ENCODE measurements around the gene ARHGAP22.

The ARHGAP22 gene

DNA sequence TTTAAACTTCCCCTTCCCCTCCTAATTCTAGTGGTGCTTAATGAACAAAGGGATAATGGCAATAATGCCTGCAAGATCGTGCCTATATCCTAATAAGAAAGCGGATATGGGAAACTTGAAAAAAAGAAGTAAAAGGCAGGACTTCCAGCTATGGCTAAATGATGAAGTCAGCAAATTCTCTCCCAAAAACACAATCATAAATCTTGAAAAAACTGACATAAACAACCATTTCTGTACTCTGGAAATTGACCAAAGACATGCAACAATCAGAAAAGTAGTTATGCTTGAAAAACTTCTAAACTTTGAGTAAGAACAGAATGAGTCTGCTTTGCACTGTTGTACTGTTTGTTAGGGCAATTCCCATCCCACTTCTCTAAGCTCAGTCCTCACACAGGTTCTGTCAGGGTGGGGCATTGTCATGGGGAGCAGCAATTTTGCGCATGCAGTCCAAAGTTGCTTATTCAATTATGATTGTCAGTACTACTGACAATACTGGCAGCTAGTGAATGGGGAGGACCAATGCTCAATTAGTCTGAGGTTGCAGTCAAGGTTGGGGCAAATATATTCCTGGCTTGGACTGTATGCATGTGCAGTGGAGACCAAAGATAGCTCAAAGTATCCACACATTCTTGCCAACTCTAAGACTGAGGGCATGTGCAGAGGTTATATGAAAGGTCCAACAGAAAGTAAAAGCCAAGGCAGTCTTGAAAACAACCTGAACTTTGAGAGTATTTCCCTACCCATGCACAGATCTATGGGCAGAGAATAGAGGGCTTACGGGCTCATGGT lies 34.1 kb upstream of the ARHGAP22 start:
- Histone ChIP-seq H3K9ac (ENCODE audit: low read depth, low read length) (no peak overlapping the region), H3K4me1 (ENCODE audit: insufficient read depth, low read length) (no peaks in the 10 kb centered on the region), H3K36me3 (ENCODE audit: insufficient read depth, low read length) (no peaks in the 10 kb centered on the region), H3K9me3 (ENCODE audit: control insufficient read depth, insufficient read depth, low read length) (peaks cover 4% of the 10 kb centered on the region; the same call in 1 of the 2 replicates)

DNA sequence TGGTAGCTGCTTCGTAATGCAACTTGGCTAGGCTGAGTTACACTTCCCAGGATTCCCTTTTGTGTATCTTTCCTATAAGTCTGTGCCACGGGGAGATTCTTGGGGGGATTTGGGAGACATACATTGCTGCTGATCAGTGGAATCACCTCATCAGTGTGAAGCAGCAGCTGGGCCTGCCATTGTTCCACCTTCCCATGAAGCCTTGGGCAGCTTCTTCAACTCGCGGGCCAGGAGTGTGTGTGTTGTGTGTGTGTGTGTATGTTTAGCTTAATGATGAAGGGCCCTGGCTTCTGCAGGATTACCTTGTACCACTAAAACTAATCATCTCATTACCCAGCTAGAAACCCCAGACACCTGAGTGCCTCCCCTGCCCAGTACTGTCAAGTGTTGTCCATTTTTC lies 33.3 kb upstream of the ARHGAP22 start:
- no peaks in the 10 kb centered on the region for H3K36me3 ChIP-seq (ENCODE audit: insufficient read depth, low read length)
- peaks cover 4% of the 10 kb centered on the region; the same call in 1 of the 2 replicates for H3K9me3 ChIP-seq (ENCODE audit: control insufficient read depth, insufficient read depth, low read length)
- no peak overlapping the region for H3K9ac ChIP-seq (ENCODE audit: low read depth, low read length)
- no peaks in the 10 kb centered on the region for H3K4me1 ChIP-seq (ENCODE audit: insufficient read depth, low read length)

DNA sequence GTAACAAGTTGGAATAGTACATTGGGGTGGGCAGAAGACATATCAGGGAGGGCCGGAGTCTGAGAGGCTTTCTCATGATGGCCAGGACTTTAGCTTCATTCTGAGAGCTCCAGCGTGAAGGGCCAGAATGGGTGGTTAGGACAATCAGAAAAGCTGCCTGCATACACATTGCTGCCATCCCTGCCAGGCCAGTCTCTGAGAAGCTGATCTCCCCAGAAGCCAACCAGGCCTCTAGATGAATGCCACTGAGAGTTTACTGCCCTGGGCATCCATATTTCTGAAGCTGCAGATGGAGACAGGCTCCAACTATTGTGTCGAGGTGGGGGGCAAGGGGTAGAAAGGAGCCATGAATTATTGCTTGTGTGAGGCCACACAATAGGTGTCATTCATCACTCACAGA lies 32.0 kb upstream of the ARHGAP22 start:
- Histone ChIP-seq H3K9ac (ENCODE audit: low read depth, low read length) (no peak overlapping the region), H3K9me3 (ENCODE audit: control insufficient read depth, insufficient read depth, low read length) (peaks cover 4% of the 10 kb centered on the region; the same call in 1 of the 2 replicates), H3K36me3 (ENCODE audit: insufficient read depth, low read length) (no peaks in the 10 kb centered on the region), H3K4me1 (ENCODE audit: insufficient read depth, low read length) (no peaks in the 10 kb centered on the region)

DNA sequence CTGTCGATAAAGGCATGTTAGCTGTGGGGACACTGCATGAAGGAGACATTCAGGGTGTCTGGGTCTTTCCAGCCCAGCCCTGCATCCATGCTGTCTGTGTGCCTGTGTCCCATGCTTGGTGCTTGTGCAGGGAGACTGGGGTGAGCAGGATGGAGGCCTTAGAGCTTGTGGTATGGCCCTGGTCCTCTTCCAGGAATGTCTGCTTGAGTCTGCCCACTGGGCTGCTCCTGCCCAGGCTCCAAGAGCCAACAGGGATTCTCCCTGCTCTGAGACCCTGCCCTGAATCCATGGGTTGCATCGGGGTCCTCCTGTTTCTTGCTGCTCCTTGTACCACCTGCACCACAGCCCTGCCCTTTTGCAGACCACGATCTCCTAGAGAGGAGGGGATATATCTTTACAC lies 31.4 kb upstream of the ARHGAP22 start:
- H3K9me3 ChIP-seq (ENCODE audit: control insufficient read depth, insufficient read depth, low read length): peaks cover 4% of the 10 kb centered on the region; the same call in 1 of the 2 replicates
- H3K36me3 ChIP-seq (ENCODE audit: insufficient read depth, low read length): no peaks in the 10 kb centered on the region
- no peaks in the 10 kb centered on the region for H3K4me1 ChIP-seq (ENCODE audit: insufficient read depth, low read length)
- no peak overlapping the region for H3K9ac ChIP-seq (ENCODE audit: low read depth, low read length)

DNA sequence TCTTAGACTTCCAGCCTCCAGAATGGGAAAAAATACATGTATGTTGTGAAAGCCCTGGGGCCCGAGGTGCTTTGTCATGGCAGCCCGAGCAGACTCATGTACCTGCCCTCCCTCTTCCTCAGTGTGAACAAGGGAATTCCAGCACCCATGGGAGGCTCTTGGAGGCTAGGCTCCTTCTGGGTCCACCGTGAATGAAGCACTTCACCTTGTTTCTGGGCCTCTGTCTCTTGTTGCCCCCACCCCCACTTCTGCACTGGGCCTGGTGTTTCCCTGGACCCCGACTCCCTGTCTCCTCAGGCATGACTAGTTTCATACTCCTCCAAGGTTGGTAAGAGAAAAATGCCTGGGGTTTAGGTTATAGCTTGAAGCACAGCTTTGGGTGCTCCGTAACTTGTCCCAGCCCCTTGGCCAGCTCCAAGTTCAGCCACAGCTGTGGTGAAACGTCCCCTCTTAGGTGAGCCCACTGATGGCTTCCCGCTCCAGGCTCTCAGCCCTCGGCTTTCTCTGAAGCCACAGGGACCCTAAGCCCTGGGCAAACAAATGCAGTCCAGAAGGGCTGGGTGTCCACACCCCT lies 30.2 kb upstream of the ARHGAP22 start:
- H3K9me3 ChIP-seq (ENCODE audit: control insufficient read depth, insufficient read depth, low read length): no peaks in the 10 kb centered on the region
- H3K36me3 ChIP-seq (ENCODE audit: insufficient read depth, low read length): no peaks in the 10 kb centered on the region
- no peak overlapping the region for H3K9ac ChIP-seq (ENCODE audit: low read depth, low read length)
- H3K4me1 ChIP-seq (ENCODE audit: insufficient read depth, low read length): no peaks in the 10 kb centered on the region

DNA sequence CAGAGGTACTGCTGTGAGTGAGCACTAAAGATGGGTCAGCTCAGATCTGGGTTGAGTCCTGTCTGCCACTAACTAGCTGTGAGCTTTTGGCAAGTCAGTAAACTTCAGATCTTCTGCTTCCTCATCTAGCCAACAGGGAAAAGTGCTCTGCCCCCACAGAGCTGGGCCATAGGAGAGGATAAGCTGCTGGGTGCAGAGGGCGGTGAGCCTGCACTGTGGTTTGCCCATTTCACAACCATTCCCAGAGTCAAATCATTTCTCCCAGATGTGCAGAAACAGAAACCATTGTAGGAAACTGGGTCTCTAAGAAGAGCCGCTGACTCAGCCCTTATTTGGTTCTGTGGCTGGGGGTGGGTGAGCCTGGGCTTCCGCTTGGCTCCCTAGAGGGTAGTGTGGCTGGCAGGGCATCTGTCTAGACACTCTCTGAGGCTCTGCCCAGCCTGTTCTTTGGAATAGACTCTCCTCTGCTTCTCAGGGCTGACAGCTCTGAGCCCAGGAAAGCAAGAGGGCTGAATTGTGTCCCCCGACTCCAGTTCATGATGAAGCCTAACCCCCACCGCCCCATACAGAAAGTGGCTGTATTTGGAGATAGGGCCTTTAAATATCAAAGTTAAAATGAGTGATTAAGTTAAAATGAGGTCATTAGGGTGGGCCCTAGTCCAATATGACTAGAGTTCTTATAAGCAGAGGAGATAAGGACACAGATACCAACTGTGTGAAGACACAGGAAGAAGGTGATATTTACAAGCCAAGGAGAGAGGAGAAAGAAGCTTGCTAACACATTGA lies 29.5 kb upstream of the ARHGAP22 start:
- no peak overlapping the region for H3K9ac ChIP-seq (ENCODE audit: low read depth, low read length)
- H3K4me1 ChIP-seq (ENCODE audit: insufficient read depth, low read length): no peaks in the 10 kb centered on the region
- no peaks in the 10 kb centered on the region for H3K9me3 ChIP-seq (ENCODE audit: control insufficient read depth, insufficient read depth, low read length)
- no peaks in the 10 kb centered on the region for H3K36me3 ChIP-seq (ENCODE audit: insufficient read depth, low read length)

DNA sequence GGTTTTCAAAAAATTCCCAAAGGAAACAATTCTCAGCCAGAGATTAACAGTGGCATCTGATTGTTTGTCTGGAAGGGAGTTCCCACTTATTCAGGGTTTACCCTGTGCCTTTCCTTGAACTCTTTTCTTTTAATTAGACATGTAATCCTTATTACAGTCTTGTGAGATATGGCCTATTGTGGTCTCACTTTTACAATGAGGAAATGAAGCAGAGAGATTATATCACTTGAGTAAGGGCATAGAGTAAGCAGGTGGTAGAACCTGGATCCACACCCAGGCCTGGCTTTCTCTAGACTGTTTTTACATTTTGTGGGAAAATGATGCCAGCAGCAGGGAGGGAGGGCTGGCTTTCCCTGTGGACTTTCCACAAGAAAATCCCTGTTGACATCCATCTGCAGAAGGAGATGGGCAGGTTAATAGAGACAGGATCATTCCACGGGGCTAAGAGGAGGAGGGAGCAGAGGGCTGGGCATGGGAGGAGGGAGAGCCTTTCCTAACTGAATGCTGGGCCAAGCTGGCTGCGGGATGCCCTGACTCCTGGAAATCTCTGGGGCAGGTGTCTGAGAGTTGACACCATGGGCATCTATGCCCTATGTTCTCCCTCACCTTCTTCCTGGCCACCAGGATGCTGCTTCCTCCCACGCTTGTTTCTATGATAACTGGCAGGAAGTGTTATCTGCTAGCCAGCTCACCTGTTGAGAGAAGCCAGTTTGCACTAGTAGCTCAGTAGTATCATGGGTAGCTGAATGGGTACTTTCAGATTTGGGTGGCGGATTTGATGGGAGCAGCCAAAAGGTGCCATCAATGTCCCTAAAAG lies 28.7 kb upstream of the ARHGAP22 start:
- Histone ChIP-seq H3K36me3 (ENCODE audit: insufficient read depth, low read length) (no peaks in the 10 kb centered on the region), H3K9ac (ENCODE audit: low read depth, low read length) (no peak overlapping the region), H3K4me1 (ENCODE audit: insufficient read depth, low read length) (no peaks in the 10 kb centered on the region), H3K9me3 (ENCODE audit: control insufficient read depth, insufficient read depth, low read length) (no peaks in the 10 kb centered on the region)

DNA sequence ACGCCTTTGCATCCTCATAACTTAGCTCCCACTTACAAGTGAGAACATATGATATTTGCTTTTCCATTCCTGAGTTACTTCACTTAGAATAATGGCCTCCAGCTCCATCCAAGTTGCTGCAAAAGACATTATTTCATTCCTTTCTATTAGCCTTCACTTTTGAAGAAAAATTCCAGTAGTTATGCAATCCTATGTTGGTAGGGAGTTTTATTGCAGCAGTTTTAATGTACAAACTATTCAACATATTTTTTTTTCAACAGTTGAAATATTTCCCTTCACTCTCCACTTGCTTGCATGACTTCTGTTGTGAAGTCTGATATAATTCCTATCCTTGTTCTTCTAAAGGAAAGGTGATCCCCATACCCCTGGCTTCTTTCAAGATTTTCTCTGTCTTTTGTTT lies 27.3 kb upstream of the ARHGAP22 start:
- H3K9ac ChIP-seq (ENCODE audit: low read depth, low read length): no peak overlapping the region
- no peaks in the 10 kb centered on the region for H3K4me1 ChIP-seq (ENCODE audit: insufficient read depth, low read length)
- H3K36me3 ChIP-seq (ENCODE audit: insufficient read depth, low read length): no peaks in the 10 kb centered on the region
- no peaks in the 10 kb centered on the region for H3K9me3 ChIP-seq (ENCODE audit: control insufficient read depth, insufficient read depth, low read length)

DNA sequence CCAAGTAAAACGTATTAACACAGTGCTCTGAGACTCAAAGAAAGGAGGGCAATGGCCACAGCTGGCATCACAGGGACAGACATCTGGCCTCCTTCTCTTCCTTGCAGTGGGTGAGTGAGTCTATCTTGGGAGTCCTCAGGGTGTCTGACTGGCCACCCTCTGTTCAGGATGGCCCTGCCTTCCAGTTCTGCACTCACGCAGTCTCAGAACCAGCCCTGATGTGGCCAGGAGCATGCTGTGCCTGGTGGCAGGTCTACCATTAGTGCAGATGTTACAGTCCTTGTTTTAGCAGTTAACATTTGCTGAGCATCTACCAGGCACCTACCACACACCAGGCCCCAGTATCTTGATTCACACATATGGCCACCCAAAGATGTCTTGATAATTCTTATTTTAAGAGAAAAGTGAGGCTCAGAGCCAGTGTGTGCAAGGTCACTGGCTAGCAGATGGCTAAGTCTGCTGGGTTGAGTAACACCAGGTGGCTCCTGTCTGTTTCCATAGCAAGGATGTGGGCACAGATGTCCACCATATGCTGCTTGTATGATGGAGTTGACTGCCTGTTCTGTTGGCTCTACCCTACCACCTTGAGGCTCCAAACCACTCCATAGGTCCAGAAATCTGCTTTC lies 23.2 kb upstream of the ARHGAP22 start:
- no peaks in the 10 kb centered on the region for H3K9me3 ChIP-seq (ENCODE audit: control insufficient read depth, insufficient read depth, low read length)

DNA sequence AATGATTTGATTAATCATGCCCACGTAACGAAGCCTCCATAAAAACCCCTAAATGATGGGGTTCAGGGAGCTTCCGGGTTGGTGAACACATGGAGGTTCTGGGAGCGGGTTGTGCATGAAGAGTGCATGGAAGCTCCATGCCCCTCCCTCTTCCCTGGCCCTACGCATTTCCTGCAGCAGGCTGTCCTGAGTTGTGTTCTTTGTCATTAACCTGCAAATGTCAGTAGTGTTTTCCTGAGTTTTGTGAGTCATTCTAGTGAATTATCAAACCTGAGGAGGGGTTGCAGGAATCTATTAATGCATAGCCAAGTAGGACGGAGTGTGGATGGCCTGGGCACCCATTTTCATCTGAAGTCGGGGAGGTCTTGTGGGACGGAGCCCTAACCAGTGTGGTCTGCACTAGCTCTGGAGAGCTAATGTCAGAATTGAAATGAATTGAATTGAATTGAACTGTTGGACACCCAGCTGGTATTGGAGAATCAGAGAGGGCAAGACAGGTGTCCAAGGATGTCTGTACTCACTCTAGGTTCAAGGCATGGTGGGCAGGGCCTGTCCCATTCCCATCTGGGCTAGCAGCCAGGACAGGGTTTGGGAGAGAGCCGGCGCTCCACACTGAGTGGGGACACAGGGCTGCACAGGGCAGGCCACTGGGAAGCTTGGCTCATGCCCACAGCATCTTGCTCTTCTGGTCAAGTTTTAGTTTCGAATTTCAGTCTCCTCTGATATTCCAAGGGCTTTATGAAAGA lies 22.3 kb upstream of the ARHGAP22 start:
- Histone ChIP-seq H3K4me1 (ENCODE audit: insufficient read depth, low read length) (no peaks in the 10 kb centered on the region), H3K36me3 (ENCODE audit: insufficient read depth, low read length) (no peaks in the 10 kb centered on the region), H3K9ac (ENCODE audit: low read depth, low read length) (no peak overlapping the region), H3K9me3 (ENCODE audit: control insufficient read depth, insufficient read depth, low read length) (no peaks in the 10 kb centered on the region)

More for the DNA sequence above, 23.2 kb upstream of the ARHGAP22 start:
- Histone ChIP-seq H3K4me1 (ENCODE audit: insufficient read depth, low read length) (no peaks in the 10 kb centered on the region), H3K36me3 (ENCODE audit: insufficient read depth, low read length) (no peaks in the 10 kb centered on the region), H3K9ac (ENCODE audit: low read depth, low read length) (no peak overlapping the region)

DNA sequence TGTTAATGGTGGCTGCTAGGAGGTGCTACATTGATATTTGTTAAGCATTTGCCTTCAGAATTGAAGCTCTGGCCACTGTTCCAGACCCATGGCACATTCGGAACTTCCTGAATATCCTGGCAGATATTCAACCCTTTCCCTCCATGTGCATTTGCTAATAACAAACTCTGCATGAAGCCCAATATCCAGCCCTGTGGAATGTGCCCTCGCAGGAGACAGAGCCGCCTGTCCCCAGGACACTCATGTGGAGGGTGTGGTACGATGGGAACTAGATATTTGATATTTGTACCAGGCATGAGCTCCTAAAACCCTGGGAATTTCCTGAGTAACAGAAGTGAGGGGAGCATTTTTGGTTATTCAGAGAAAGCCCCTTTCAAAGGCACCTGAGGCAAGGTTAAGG lies 21.6 kb upstream of the ARHGAP22 start:
- Histone ChIP-seq H3K4me1 (ENCODE audit: insufficient read depth, low read length) (no peaks in the 10 kb centered on the region), H3K9ac (ENCODE audit: low read depth, low read length) (no peak overlapping the region), H3K36me3 (ENCODE audit: insufficient read depth, low read length) (no peaks in the 10 kb centered on the region), H3K9me3 (ENCODE audit: control insufficient read depth, insufficient read depth, low read length) (no peaks in the 10 kb centered on the region)

DNA sequence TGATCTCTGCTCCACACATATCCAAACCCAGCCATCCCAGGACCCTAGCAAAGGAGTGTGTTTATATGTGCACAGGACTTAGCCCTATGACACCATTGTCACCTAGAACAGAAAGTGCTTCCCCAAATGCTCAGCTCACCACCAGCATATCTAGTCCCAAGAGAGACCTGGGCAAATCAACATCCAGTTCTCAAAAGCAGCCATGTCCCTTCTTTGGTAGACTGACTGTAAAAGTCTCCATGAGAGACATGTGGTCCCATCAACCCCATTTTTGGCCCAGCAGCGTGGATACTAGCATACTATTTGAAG lies 20.9 kb upstream of the ARHGAP22 start:
- Histone ChIP-seq H3K9ac (ENCODE audit: low read depth, low read length) (no peak overlapping the region), H3K9me3 (ENCODE audit: control insufficient read depth, insufficient read depth, low read length) (no peaks in the 10 kb centered on the region), H3K4me1 (ENCODE audit: insufficient read depth, low read length) (no peaks in the 10 kb centered on the region), H3K36me3 (ENCODE audit: insufficient read depth, low read length) (no peaks in the 10 kb centered on the region)

DNA sequence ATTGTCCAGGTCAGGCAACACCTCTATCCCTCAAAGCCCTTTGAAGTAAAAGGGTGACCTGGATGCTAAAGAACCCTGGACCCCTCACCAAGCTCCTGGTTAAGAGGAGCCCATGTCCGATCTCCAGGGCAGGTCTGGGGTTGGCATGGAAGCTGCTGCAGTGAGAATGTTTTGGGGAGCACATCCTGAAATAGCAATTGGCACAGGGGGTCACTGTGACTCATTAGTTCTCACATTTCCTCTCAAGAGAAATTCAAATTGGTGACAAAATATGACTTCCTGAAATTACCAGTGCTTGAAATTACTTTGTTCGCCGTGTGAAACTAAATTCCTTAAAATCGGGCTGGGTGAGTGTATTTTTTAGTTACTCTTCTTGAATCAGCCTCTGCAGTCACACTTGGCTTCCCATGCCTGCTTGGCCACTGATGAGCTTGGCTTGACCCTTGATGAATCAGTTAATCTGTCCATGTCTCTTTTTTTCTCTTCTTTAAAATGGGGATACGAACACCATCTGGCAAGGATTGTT lies 18.8 kb upstream of the ARHGAP22 start:
- no peaks in the 10 kb centered on the region for H3K9me3 ChIP-seq (ENCODE audit: control insufficient read depth, insufficient read depth, low read length)
- H3K4me1 ChIP-seq (ENCODE audit: insufficient read depth, low read length): no peaks in the 10 kb centered on the region
- no peaks in the 10 kb centered on the region for H3K36me3 ChIP-seq (ENCODE audit: insufficient read depth, low read length)
- H3K9ac ChIP-seq (ENCODE audit: low read depth, low read length): no peak overlapping the region

All from ES-I3 (cell line).